OCI-LY1 (cell line): ENCODE measurements around the gene CTIF.

Experiments
- H2AFZ ChIP-seq: fragments of 200-600 bp; sonication (generic), shearing (Covaris generic); 2 replicates; pipeline ENCODE4 v1.6.0; 2014; ENCODE audit warnings: antibody characterized with exemption, mild to moderate bottlenecking, low read length
- H3F3A ChIP-seq: fragments of 200-600 bp; sonication (generic), shearing (Covaris generic); 2 replicates; pipeline ENCODE4 v1.6.0; 2014; ENCODE audit warnings: mild to moderate bottlenecking, antibody characterized with exemption, low read length, moderate library complexity; ENCODE audit not compliant: insufficient read depth
- H3K27ac ChIP-seq: fragments of 200-600 bp; sonication (generic); 2 replicates; pipeline ENCODE4 v1.5.1; 2014; ENCODE audit warnings: low read length, mixed run types, mild to moderate bottlenecking, low read depth; ENCODE audit not compliant: poor library complexity, severe bottlenecking
- H3K27me3 ChIP-seq: fragments of 200-600 bp; sonication (generic); 2 replicates; pipeline ENCODE4 v1.6.0; 2014; ENCODE audit warnings: antibody characterized with exemption, mild to moderate bottlenecking, low read length, moderate library complexity; ENCODE audit not compliant: insufficient read depth
- H3K36me3 ChIP-seq: fragments of 200-600 bp; sonication (generic); 2 replicates; pipeline ENCODE4 v1.6.1; 2014; ENCODE audit warnings: mild to moderate bottlenecking, antibody characterized with exemption, low read length, moderate library complexity, mixed read lengths; ENCODE audit not compliant: insufficient read depth
- H3K4me1 ChIP-seq: fragments of 200-600 bp; sonication (generic); 2 replicates; pipeline ENCODE4 v1.5.1; 2014; ENCODE audit warnings: mild to moderate bottlenecking, low read length, moderate library complexity; ENCODE audit not compliant: insufficient read depth, severe bottlenecking
- H3K4me2 ChIP-seq: fragments of 200-600 bp; sonication (generic), shearing (Covaris generic); 2 replicates; pipeline ENCODE4 v1.6.1; 2014; ENCODE audit warnings: low read length
- H3K4me3 ChIP-seq: fragments of 200-600 bp; sonication (generic); 2 replicates; pipeline ENCODE4 v1.5.1; 2014; ENCODE audit warnings: low read length, low read depth, mild to moderate bottlenecking, mixed read lengths; ENCODE audit not compliant: poor library complexity, severe bottlenecking
- H3K79me2 ChIP-seq: fragments of 200-600 bp; shearing (Covaris generic); 2 replicates; pipeline ENCODE4 v1.6.1; 2016; ENCODE audit warnings: mixed run types, low read length, mixed read lengths; ENCODE audit not compliant: insufficient read depth
- H3K9ac ChIP-seq: fragments of 200-600 bp; sonication (generic), shearing (Covaris generic); 2 replicates; pipeline ENCODE4 v1.6.1; 2014; ENCODE audit warnings: mild to moderate bottlenecking, low read length, mixed read lengths
- H3K9me2 ChIP-seq: fragments of 200-600 bp; sonication (generic), shearing (Covaris generic); 2 replicates; pipeline ENCODE4 v1.6.1; 2014; ENCODE audit warnings: low read depth, mild to moderate bottlenecking, low read length, mixed read lengths
- H3K9me3 ChIP-seq: fragments of 200-600 bp; shearing (Covaris generic); 2 replicates; pipeline ENCODE4 v1.6.1; 2014; ENCODE audit warnings: low read length, mixed read lengths
- H4K20me1 ChIP-seq: fragments of 200-600 bp; sonication (generic), shearing (Covaris generic); 2 replicates; pipeline ENCODE4 v1.6.0; 2016; ENCODE audit warnings: mild to moderate bottlenecking, low read length; ENCODE audit not compliant: insufficient read depth
- CTCF ChIP-seq: fragments of 200-600 bp; sonication (generic), shearing (Covaris generic); IDR thresholded peaks from 2 replicates; pipeline ENCODE4 v1.5.1; 2017; ENCODE audit warnings: mild to moderate bottlenecking, antibody characterized with exemption, low read length, moderate library complexity, mixed read lengths
- EZH2 ChIP-seq: fragments of 200-600 bp; sonication (generic), shearing (Covaris generic); IDR thresholded peaks from 2 replicates; pipeline ENCODE4 v1.8.0; 2017; ENCODE audit warnings: borderline replicate concordance, mixed run types, mild to moderate bottlenecking, antibody characterized with exemption, low read length, moderate library complexity, mixed read lengths

Gene CTIF

GRCh38 chr18:48891721-48892120, 352.9 kb downstream of the CTIF start:
- H3K27me3 ChIP-seq: no peaks in the 10 kb centered on the region; the same call in 1 of the 2 replicates
- no peak overlapping the region for H3K4me2 ChIP-seq
- no peaks in the 10 kb centered on the region for H3F3A ChIP-seq
- H2AFZ ChIP-seq: no peak overlapping the region
- TF ChIP-seq EZH2 (no peak), CTCF (no peak)
- no peaks in the 10 kb centered on the region for H3K9me2 ChIP-seq
- no peaks in the 10 kb centered on the region for H3K36me3 ChIP-seq
- no peak overlapping the region for H3K9ac ChIP-seq
- no peak overlapping the region for H3K27ac ChIP-seq
- H3K79me2 ChIP-seq: no peaks in the 10 kb centered on the region
- H3K4me1 ChIP-seq: no peaks in the 10 kb centered on the region
- no peak overlapping the region for H3K4me3 ChIP-seq
- H3K9me3 ChIP-seq: no peaks in the 10 kb centered on the region
- H4K20me1 ChIP-seq: no peaks in the 10 kb centered on the region

GRCh38 chr18:48892146-48892855, 353.5 kb downstream of the CTIF start:
- Histone ChIP-seq H3K27ac (no peak overlapping the region), H4K20me1 (no peaks in the 10 kb centered on the region), H3K9ac (no peak overlapping the region), H3F3A (no peaks in the 10 kb centered on the region), H3K79me2 (no peaks in the 10 kb centered on the region), H3K36me3 (no peaks in the 10 kb centered on the region), H3K4me1 (no peaks in the 10 kb centered on the region), H2AFZ (no peak overlapping the region), H3K27me3 (no peaks in the 10 kb centered on the region; the same call in 1 of the 2 replicates), H3K4me2 (no peak overlapping the region), H3K4me3 (no peak overlapping the region), H3K9me3 (no peaks in the 10 kb centered on the region), H3K9me2 (no peaks in the 10 kb centered on the region)
- TF ChIP-seq EZH2 (no peak), CTCF (no peak)

GRCh38 chr18:48893061-48893607, 354.3 kb downstream of the CTIF start:
- Histone ChIP-seq H4K20me1 (no peaks in the 10 kb centered on the region), H3K4me3 (no peak overlapping the region), H3F3A (no peaks in the 10 kb centered on the region), H3K9me2 (no peaks in the 10 kb centered on the region), H2AFZ (no peak overlapping the region), H3K79me2 (no peaks in the 10 kb centered on the region), H3K9ac (no peak overlapping the region), H3K9me3 (no peaks in the 10 kb centered on the region), H3K4me2 (no peak overlapping the region), H3K4me1 (no peaks in the 10 kb centered on the region), H3K27ac (no peak overlapping the region), H3K27me3 (no peaks in the 10 kb centered on the region; the same call in 1 of the 2 replicates), H3K36me3 (no peaks in the 10 kb centered on the region)
- TF ChIP-seq CTCF: no peak
- no peak for TF ChIP-seq EZH2
